HUDEP-2 (cell line): Measurements from ENCODE around the gene PDIA2.
"Not testable (repeated sequence)": the region's sequence is repeated elsewhere in the genome, so short reads cannot be mapped to it uniquely, and the experiment has no call there.

Experiments
- DNase-seq, 76 experiments: peaks; one replicate each; lab custom pipeline; 2025; ENCODE audit not compliant: unreplicated experiment in 76 of 76; lab: John Stamatoyannopoulos, UW

The PDIA2 gene

GRCh38 chr16:283033-283805 is at the start of gene PDIA2:
Gene PDIA2 (plus strand): TSS chr16:283164. CDS start chr16:283170, 6 bp downstream.
- peak in 63 of 76 experiments; percentile 11 to 83 (median 55) for DNase-seq

GRCh38 chr16:234468-235305 is 48.3 kb upstream of the PDIA2 start, which contains the start of gene FAM234A:
Gene FAM234A (plus strand): TSS chr16:234821. CDS start chr16:254414, 19,593 bp downstream.
- DNase-seq = peak in 75 of 76 experiments; percentile 31 to 95 (median 84)

GRCh38 chr16:239948-240277 is 43.1 kb upstream of the PDIA2 start:
- no peak for DNase-seq

- no peak for DNase-seq
Measured at GRCh38 chr16:240559-240958, 42.4 kb upstream of the PDIA2 start.

GRCh38 chr16:242281-242680 is 40.7 kb upstream of the PDIA2 start:
- DNase-seq = no peak

GRCh38 chr16:243348-243747 is 39.6 kb upstream of the PDIA2 start:
- DNase-seq = no peak

- DNase-seq = no peak
Measured at GRCh38 chr16:245105-245504, 37.9 kb upstream of the PDIA2 start.

GRCh38 chr16:247027-247426 is 35.9 kb upstream of the PDIA2 start:
- no peak for DNase-seq

GRCh38 chr16:249431-249830 is 33.5 kb upstream of the PDIA2 start:
- DNase-seq = no peak

GRCh38 chr16:252366-253337 is 30.3 kb upstream of the PDIA2 start:
- DNase-seq = no peak

- DNase-seq = no peak
Measured at GRCh38 chr16:253833-254232, 29.1 kb upstream of the PDIA2 start.

- no peak for DNase-seq
Measured at GRCh38 chr16:254461-254860, 28.5 kb upstream of the PDIA2 start.

- DNase-seq = no peak
Measured at GRCh38 chr16:255183-255582, 27.8 kb upstream of the PDIA2 start.

- DNase-seq = not testable (repeated sequence)
Measured at GRCh38 chr16:258091-258490, 24.9 kb upstream of the PDIA2 start.

- peak in 6 of 76 experiments; percentile 7 to 53 (median 30) for DNase-seq
Measured at GRCh38 chr16:259226-259625, 23.7 kb upstream of the PDIA2 start.

GRCh38 chr16:259814-260253 is 23.1 kb upstream of the PDIA2 start:
- DNase-seq = no peak

GRCh38 chr16:260326-260725 is 22.6 kb upstream of the PDIA2 start:
- no peak for DNase-seq

- no peak for DNase-seq
Measured at GRCh38 chr16:261031-261691, 21.8 kb upstream of the PDIA2 start.

GRCh38 chr16:262121-262745 is 20.7 kb upstream of the PDIA2 start:
- DNase-seq = no peak
